ENCODE results near the gene C1RL. TPM values are rescaled to one million over a fixed set of nuclear protein-coding genes. Genes with fewer than 3 reads are reported as not detected.

The C1RL gene
- polyA plus RNA-seq, 1 experiment: 50.5 TPM

DNA sequence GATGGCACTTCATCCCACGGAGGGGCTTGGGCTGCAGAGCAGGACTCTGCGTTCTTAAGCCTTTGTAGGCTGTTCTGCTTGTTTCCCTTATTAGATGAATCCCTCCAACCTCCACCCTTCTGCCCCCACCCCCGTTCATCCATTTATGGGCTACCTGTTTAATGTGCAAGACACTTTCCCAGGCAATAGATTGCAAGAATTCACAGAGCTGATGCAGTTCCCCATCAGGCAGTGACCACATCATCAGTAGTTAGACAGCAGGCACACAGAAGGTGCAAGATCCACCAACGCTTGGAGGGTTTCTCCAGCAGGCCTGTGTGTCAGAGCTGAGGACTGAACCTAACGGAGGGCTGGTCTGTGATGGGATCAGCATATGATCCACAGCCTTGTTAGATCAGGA is 15.5 kb downstream of the C1RL start:
- TF ChIP-seq, protein P1, sequence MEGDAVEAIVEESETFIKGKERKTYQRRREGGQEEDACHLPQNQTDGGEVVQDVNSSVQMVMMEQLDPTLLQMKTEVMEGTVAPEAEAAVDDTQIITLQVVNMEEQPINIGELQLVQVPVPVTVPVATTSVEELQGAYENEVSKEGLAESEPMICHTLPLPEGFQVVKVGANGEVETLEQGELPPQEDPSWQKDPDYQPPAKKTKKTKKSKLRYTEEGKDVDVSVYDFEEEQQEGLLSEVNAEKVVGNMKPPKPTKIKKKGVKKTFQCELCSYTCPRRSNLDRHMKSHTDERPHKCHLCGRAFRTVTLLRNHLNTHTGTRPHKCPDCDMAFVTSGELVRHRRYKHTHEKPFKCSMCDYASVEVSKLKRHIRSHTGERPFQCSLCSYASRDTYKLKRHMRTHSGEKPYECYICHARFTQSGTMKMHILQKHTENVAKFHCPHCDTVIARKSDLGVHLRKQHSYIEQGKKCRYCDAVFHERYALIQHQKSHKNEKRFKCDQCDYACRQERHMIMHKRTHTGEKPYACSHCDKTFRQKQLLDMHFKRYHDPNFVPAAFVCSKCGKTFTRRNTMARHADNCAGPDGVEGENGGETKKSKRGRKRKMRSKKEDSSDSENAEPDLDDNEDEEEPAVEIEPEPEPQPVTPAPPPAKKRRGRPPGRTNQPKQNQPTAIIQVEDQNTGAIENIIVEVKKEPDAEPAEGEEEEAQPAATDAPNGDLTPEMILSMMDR (IDR thresholded peaks at IDR 0.05; ENCODE audit: insufficient read depth, low read depth, low read length): no peak
- ChIA-PET POLR2A (no interaction called here), CTCF (interaction anchor here (0.5 to 4.2 kb wide), 10 partner anchors 14 to 481 kb away, joined by 3 to 39 read pairs (median 7); partner anchors contain the start of genes C1RL and C1S)
- Histone ChIP-seq H3K27me3 (ENCODE audit: control insufficient read depth, insufficient read depth, low read length) (no peaks in the 10 kb centered on the region), H3K36me3 (ENCODE audit: control insufficient read depth, insufficient read depth, low read length) (peaks cover 16% of the 10 kb centered on the region), H3K4me3 (ENCODE audit: low read depth, low read length) (no peak overlapping the region)
- no peak for DNase-seq (ENCODE audit: low read depth)

DNA sequence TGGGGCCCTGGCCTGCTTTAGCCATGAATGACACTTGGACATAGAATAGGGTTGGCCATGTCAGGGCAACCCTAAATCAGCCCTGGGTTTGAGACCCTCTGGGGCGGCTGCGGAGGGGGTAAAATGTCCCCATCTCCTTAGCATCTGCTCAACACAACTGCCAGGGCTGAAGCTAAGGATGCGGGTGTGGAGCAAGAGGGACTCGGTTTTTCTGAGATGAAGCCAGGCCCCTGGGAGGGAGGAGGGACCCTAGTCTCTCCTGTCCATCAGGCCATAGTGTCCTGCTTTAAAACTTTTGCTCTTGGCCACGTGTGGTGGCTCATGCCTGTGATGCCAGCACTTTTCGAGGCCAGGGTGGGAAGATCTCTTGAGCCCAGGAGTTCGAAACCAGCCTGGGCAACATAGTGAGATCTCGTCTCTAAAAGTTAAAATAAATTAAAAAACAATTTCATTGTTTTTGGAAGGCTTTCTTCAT is 16.0 kb downstream of the C1RL start:
- ChIA-PET POLR2A (no interaction called here), CTCF (interaction anchor here (0.5 to 4.2 kb wide), 13 partner anchors 14 to 480 kb away, joined by 3 to 39 read pairs (median 5); partner anchors contain the start of genes C1RL, C1S and LPCAT3)
- no peak for DNase-seq (ENCODE audit: low read depth)
- TF ChIP-seq, protein P1 (IDR thresholded peaks at IDR 0.05; ENCODE audit: insufficient read depth, low read depth, low read length): no peak
- H3K27me3 ChIP-seq (ENCODE audit: control insufficient read depth, insufficient read depth, low read length): no peaks in the 10 kb centered on the region
- peaks cover 19% of the 10 kb centered on the region for H3K36me3 ChIP-seq (ENCODE audit: control insufficient read depth, insufficient read depth, low read length)
- no peak overlapping the region for H3K4me3 ChIP-seq (ENCODE audit: low read depth, low read length)

DNA sequence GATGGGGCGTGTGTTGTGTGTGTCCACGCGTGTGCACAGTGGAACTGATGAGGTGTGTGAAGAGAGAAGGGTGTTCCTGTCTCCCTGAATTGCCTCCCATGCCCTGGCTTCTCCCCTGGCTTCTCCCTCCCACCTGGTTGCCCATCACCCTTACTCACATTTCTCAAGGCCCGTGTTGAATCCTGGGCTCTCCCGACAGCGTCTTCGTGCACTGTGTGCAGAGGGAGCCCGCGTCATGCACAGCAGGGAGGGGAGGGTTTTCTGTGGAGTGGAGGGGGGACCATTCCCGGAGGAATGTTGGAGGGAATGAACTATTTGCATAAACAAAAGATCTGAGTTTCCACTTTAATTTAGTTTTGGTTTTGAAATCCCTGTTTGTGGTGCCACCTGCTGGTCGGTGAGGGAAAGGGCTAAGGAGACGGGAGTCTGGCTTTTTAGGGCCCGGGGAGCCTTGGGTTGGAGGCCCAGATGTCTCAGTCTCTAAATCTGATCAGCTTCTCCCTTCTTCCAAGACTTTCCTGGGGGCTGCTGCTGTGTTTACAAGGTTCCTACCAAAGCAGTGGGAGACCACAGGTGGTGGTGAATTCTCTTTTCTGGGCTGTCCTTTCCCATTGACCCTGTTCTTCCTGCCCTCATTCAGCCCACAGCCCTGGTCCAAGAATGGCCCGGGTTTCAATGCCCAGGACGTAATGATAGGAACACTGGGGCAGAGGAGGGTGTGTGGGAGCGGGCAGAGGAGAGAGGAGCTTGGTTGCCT is 16.6 kb downstream of the C1RL start, which contains the start of gene C1R:
Gene C1R, minus strand, starts transcription at position 217 of the 757 bp plus-strand sequence. Its CDS starts 57 bp downstream, at position 160.
- peak within 1 kb of the TSS; percentile 76 for H3K4me3 ChIP-seq (ENCODE audit: low read depth, low read length)
- ChIA-PET POLR2A (no interaction called here), CTCF (interaction anchor here (0.7 to 4.2 kb wide), 11 partner anchors 12 to 175 kb away, joined by 3 to 39 read pairs (median 9); partner anchors contain the start of genes C1RL, C1S and LPCAT3)
- TF ChIP-seq, protein P1 (IDR thresholded peaks at IDR 0.05; ENCODE audit: insufficient read depth, low read depth, low read length): peak; percentile 87
- H3K27me3 ChIP-seq (ENCODE audit: control insufficient read depth, insufficient read depth, low read length): no peaks in the 10 kb centered on the region
- H3K36me3 ChIP-seq (ENCODE audit: control insufficient read depth, insufficient read depth, low read length): peaks cover 24% of the 10 kb centered on the region
- DNase-seq (ENCODE audit: low read depth): peak; percentile 63

DNA sequence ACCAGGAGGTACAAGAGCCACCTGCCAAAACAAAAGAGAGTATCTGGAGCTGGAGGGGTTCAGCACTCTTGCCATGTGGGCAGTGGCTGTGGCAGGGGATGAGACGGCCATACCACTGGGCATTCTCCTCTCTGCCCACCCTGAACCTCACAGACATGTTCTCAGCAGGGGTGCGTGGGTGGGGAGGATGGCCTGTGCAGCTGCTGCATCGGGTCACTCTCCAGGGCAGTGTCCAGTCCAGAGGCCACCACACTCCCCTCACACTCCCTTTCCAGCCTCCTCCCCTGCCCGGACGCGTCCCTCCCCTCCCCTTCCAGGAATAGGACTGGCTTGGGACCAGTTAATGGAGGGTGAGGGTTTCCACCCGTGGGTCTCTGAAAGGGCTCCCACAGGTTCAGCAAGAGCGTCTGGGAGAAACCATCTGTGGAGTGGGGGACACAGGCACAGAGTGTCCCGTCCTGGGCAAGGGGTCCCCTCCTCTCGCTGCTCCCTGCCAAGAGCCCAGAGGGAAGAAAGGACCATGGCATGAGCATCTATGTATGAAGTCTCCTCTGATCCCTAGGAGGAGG is 17.3 kb downstream of the C1RL start:
- no peak for DNase-seq (ENCODE audit: low read depth)
- CTCF ChIA-PET: interaction anchor here (1.0 to 2.9 kb wide), 9 partner anchors 12 to 74 kb away, joined by 4 to 29 read pairs (median 9); partner anchors contain the start of genes C1RL, C1S and LPCAT3
- POLR2A ChIA-PET: no interaction called here

More for the DNA sequence above, 17.3 kb downstream of the C1RL start:
- H3K36me3 ChIP-seq (ENCODE audit: control insufficient read depth, insufficient read depth, low read length): peaks cover 26% of the 10 kb centered on the region
- H3K4me3 ChIP-seq (ENCODE audit: low read depth, low read length): peak overlapping the region; percentile 76
- TF ChIP-seq, protein P1 (IDR thresholded peaks at IDR 0.05; ENCODE audit: insufficient read depth, low read depth, low read length): no peak
- H3K27me3 ChIP-seq (ENCODE audit: control insufficient read depth, insufficient read depth, low read length): no peaks in the 10 kb centered on the region

All from BJ (cell line).